Glutamatergic neuron (in vitro differentiated cells): ENCODE data around the gene SMR3B. TPM values are rescaled to one million over a fixed set of nuclear protein-coding genes. Genes with fewer than 3 reads are reported as not detected.

ENCODE experiments used
- DNase-seq: peaks from one replicate; pipeline ENCODE4 v3.0.0; 2022
- H3K27ac Mint-ChIP-seq: one replicate; pipeline ENCODE4 v1.8.0; 2020; ENCODE audit warnings: mild to moderate bottlenecking, mixed read lengths, inconsistent platforms; ENCODE audit not compliant: unreplicated experiment
- H3K27me3 Mint-ChIP-seq: one replicate; pipeline ENCODE4 v1.8.0; 2020; ENCODE audit warnings: mild to moderate bottlenecking, moderate library complexity, mixed read lengths, inconsistent platforms; ENCODE audit not compliant: unreplicated experiment
- H3K36me3 Mint-ChIP-seq: one replicate; pipeline ENCODE4 v1.8.0; 2020; ENCODE audit warnings: mild to moderate bottlenecking, mixed read lengths, inconsistent platforms; ENCODE audit not compliant: unreplicated experiment
- H3K4me1 Mint-ChIP-seq: one replicate; pipeline ENCODE4 v1.8.0; 2020; ENCODE audit warnings: mild to moderate bottlenecking, low read depth, mixed read lengths, inconsistent platforms; ENCODE audit not compliant: unreplicated experiment
- H3K4me3 Mint-ChIP-seq: one replicate; pipeline ENCODE4 v1.8.0; 2020; ENCODE audit warnings: mild to moderate bottlenecking, mixed read lengths, inconsistent platforms; ENCODE audit not compliant: unreplicated experiment
- H3K9me3 Mint-ChIP-seq: one replicate; pipeline ENCODE4 v1.8.0; 2020; ENCODE audit warnings: mild to moderate bottlenecking, moderate library complexity, mixed read lengths, inconsistent platforms; ENCODE audit not compliant: unreplicated experiment
- CTCF ChIP-seq: fragments of 200-600 bp; sonication (generic); IDR thresholded peaks from one replicate; pipeline ENCODE4 v1.5.0; 2021; ENCODE audit not compliant: partially characterized antibody, unreplicated experiment
- long read RNA-seq: library from polyadenylated mRNA; unstranded; transcript quantifications from one replicate; pipeline ENCODE4 v2.0.0, GENCODE V29; 2020; ENCODE audit not compliant: unreplicated experiment
- total RNA-seq: library from RNA; stranded (reverse); fragmentation: NEBNext Ultra II Directional; extraction: Animal tissue kit (Norgen Biotek cat#: 25700); gene quantifications from one replicate; pipeline ENCODE4 v1.2.1, GENCODE V29; 2021; ENCODE audit not compliant: unreplicated experiment

The SMR3B gene
- total RNA-seq, result not detected
- long read RNA-seq, result 0 reads

- H3K4me1 Mint-ChIP-seq, result no peaks in the 10 kb centered on the region
- DNase-seq, result no peak
- no peak within 1 kb of the TSS for H3K4me3 Mint-ChIP-seq
- no peak within 1 kb of the TSS for H3K27ac Mint-ChIP-seq
- no peaks in the 10 kb centered on the region for H3K9me3 Mint-ChIP-seq
- H3K27me3 Mint-ChIP-seq, result no peaks in the 10 kb centered on the region
- H3K36me3 Mint-ChIP-seq, result no peaks in the 10 kb centered on the region
- no peak for TF ChIP-seq CTCF
Observed at GRCh38 chr4:70382691-70383181, at the start of gene SMR3B. TSS of gene SMR3B (plus strand) at chr4:70383131. CDS start at chr4:70384511, 1,380 bp downstream.

- no peaks in the 10 kb centered on the region for H3K27me3 Mint-ChIP-seq
- no peaks in the 10 kb centered on the region for H3K36me3 Mint-ChIP-seq
- DNase-seq, result no peak
- no peak within 1 kb of the TSS for H3K27ac Mint-ChIP-seq
- no peak for TF ChIP-seq CTCF
- no peaks in the 10 kb centered on the region for H3K4me1 Mint-ChIP-seq
- H3K9me3 Mint-ChIP-seq, result no peaks in the 10 kb centered on the region
- H3K4me3 Mint-ChIP-seq, result no peak within 1 kb of the TSS
Observed at GRCh38 chr4:70334681-70335080, 48.2 kb upstream of the SMR3B start, which contains the start of gene CABS1. TSS of gene CABS1 (plus strand) at chr4:70334981. CDS start at chr4:70335040, 59 bp downstream.

GRCh38 chr4:70336043-70336442, 46.9 kb upstream of the SMR3B start:
- no peak for TF ChIP-seq CTCF
- Mint-ChIP-seq H3K27ac (no peak overlapping the region), H3K27me3 (no peaks in the 10 kb centered on the region), H3K4me3 (no peak overlapping the region), H3K4me1 (no peaks in the 10 kb centered on the region), H3K9me3 (no peaks in the 10 kb centered on the region), H3K36me3 (no peaks in the 10 kb centered on the region)
- no peak for DNase-seq

GRCh38 chr4:70337886-70338420, 45.0 kb upstream of the SMR3B start:
- DNase-seq, result no peak
- no peaks in the 10 kb centered on the region for H3K4me1 Mint-ChIP-seq
- no peaks in the 10 kb centered on the region for H3K9me3 Mint-ChIP-seq
- no peak overlapping the region for H3K27ac Mint-ChIP-seq
- H3K4me3 Mint-ChIP-seq, result no peak overlapping the region
- H3K36me3 Mint-ChIP-seq, result no peaks in the 10 kb centered on the region
- H3K27me3 Mint-ChIP-seq, result no peaks in the 10 kb centered on the region
- TF ChIP-seq CTCF, result no peak

- H3K9me3 Mint-ChIP-seq, result no peaks in the 10 kb centered on the region
- no peak overlapping the region for H3K4me3 Mint-ChIP-seq
- H3K36me3 Mint-ChIP-seq, result no peaks in the 10 kb centered on the region
- TF ChIP-seq CTCF, result no peak
- no peak overlapping the region for H3K27ac Mint-ChIP-seq
- H3K4me1 Mint-ChIP-seq, result no peaks in the 10 kb centered on the region
- no peak for DNase-seq
- H3K27me3 Mint-ChIP-seq, result no peaks in the 10 kb centered on the region
Observed at GRCh38 chr4:70356185-70356584, 26.7 kb upstream of the SMR3B start.
